Stimulated activated effector memory CD8-positive, alpha-beta T cell treated with anti-CD3 and anti-CD28 coated beads, Interleukin-12 subunit alpha, Interleukin-12 subunit beta, amount 100 ng/mL, for 72 hours (primary cell): Measurements from ENCODE around the gene PPP1R9A.
A peak's percentile ranks its signal among the peaks of the same experiment; 100 is the strongest.

Experiments used
- ATAC-seq: fragments of 150-1000 bp; cut with Tn5 transposase; 2 replicates; pipeline ENCODE4 v1.10.0; 2021
- DNase-seq, 2 donors: peaks; one replicate each; pipeline ENCODE4 v3.0.0; 2021 to 2022; ENCODE audit warnings: low spot score in 2 of 2
- H3K27ac Mint-ChIP-seq: one replicate; pipeline ENCODE4 v1.8.0; 2022; ENCODE audit warnings: mild to moderate bottlenecking, mixed read lengths
- H3K36me3 Mint-ChIP-seq: one replicate; pipeline ENCODE4 v1.8.0; 2022; ENCODE audit warnings: mild to moderate bottlenecking, mixed read lengths
- H3K4me1 Mint-ChIP-seq: one replicate; pipeline ENCODE4 v1.8.0; 2022; ENCODE audit warnings: mixed read lengths
- H3K4me3 Mint-ChIP-seq: one replicate; pipeline ENCODE4 v1.8.0; 2022; ENCODE audit warnings: mild to moderate bottlenecking, mixed read lengths
- H3K9me3 Mint-ChIP-seq: one replicate; pipeline ENCODE4 v1.8.0; 2022; ENCODE audit warnings: mixed read lengths

Gene PPP1R9A

GRCh38 chr7:94903971-94904370, 3.4 kb upstream of the PPP1R9A start:
- DNase-seq (no peak), ATAC-seq (no peak)
- no peaks in the 10 kb centered on the region for H3K36me3 Mint-ChIP-seq
- H3K9me3 Mint-ChIP-seq: no peaks in the 10 kb centered on the region
- H3K4me1 Mint-ChIP-seq: no peaks in the 10 kb centered on the region
- no peak overlapping the region for H3K4me3 Mint-ChIP-seq
- no peak overlapping the region for H3K27ac Mint-ChIP-seq

- Mint-ChIP-seq H3K9me3 (no peaks in the 10 kb centered on the region), H3K36me3 (no peaks in the 10 kb centered on the region), H3K27ac (no peak overlapping the region), H3K4me1 (no peaks in the 10 kb centered on the region), H3K4me3 (no peak overlapping the region)
- ATAC-seq (no peak), DNase-seq (no peak)
Measured at GRCh38 chr7:94904982-94905381, 2.4 kb upstream of the PPP1R9A start.

- Mint-ChIP-seq H3K27ac (no peak overlapping the region), H3K4me3 (no peak overlapping the region), H3K36me3 (no peaks in the 10 kb centered on the region), H3K4me1 (no peaks in the 10 kb centered on the region), H3K9me3 (no peaks in the 10 kb centered on the region)
- no peak for DNase-seq
- no peak for ATAC-seq
Measured at GRCh38 chr7:94906065-94906851, 1.1 kb upstream of the PPP1R9A start.

GRCh38 chr7:94907811-94908322, 473 bp downstream of the PPP1R9A start:
- H3K4me3 Mint-ChIP-seq: peak overlapping the region; percentile 18
- no peak overlapping the region for H3K27ac Mint-ChIP-seq
- DNase-seq (no peak), ATAC-seq (peak; percentile 36)
- H3K4me1 Mint-ChIP-seq: no peaks in the 10 kb centered on the region
- no peaks in the 10 kb centered on the region for H3K36me3 Mint-ChIP-seq
- no peaks in the 10 kb centered on the region for H3K9me3 Mint-ChIP-seq

- ATAC-seq (no peak), DNase-seq (no peak)
- Mint-ChIP-seq H3K27ac (no peak overlapping the region), H3K4me1 (no peaks in the 10 kb centered on the region), H3K36me3 (no peaks in the 10 kb centered on the region), H3K9me3 (no peaks in the 10 kb centered on the region), H3K4me3 (peak overlapping the region; percentile 18)
Measured at GRCh38 chr7:94908323-94909178, 1.2 kb downstream of the PPP1R9A start.

GRCh38 chr7:94909179-94909466, 1.7 kb downstream of the PPP1R9A start:
- Mint-ChIP-seq H3K27ac (no peak overlapping the region), H3K9me3 (no peaks in the 10 kb centered on the region), H3K4me1 (no peaks in the 10 kb centered on the region), H3K4me3 (no peak overlapping the region), H3K36me3 (no peaks in the 10 kb centered on the region)
- ATAC-seq: no peak
- DNase-seq: no peak

GRCh38 chr7:94912085-94912484, 4.7 kb downstream of the PPP1R9A start:
- H3K9me3 Mint-ChIP-seq: no peaks in the 10 kb centered on the region
- no peaks in the 10 kb centered on the region for H3K36me3 Mint-ChIP-seq
- H3K27ac Mint-ChIP-seq: no peak overlapping the region
- no peaks in the 10 kb centered on the region for H3K4me1 Mint-ChIP-seq
- DNase-seq: no peak
- ATAC-seq: no peak
- H3K4me3 Mint-ChIP-seq: no peak overlapping the region

GRCh38 chr7:94913391-94913790, 6.0 kb downstream of the PPP1R9A start:
- Mint-ChIP-seq H3K4me3 (no peak overlapping the region), H3K9me3 (no peaks in the 10 kb centered on the region), H3K4me1 (no peaks in the 10 kb centered on the region), H3K27ac (no peak overlapping the region), H3K36me3 (no peaks in the 10 kb centered on the region)
- DNase-seq: no peak
- no peak for ATAC-seq

- DNase-seq (no peak), ATAC-seq (no peak)
- H3K27ac Mint-ChIP-seq: no peak overlapping the region
- H3K4me3 Mint-ChIP-seq: no peak overlapping the region
- no peaks in the 10 kb centered on the region for H3K9me3 Mint-ChIP-seq
- H3K4me1 Mint-ChIP-seq: no peaks in the 10 kb centered on the region
- no peaks in the 10 kb centered on the region for H3K36me3 Mint-ChIP-seq
Measured at GRCh38 chr7:94921911-94922310, 14.5 kb downstream of the PPP1R9A start.

- H3K36me3 Mint-ChIP-seq: no peaks in the 10 kb centered on the region
- ATAC-seq (no peak), DNase-seq (no peak)
- H3K4me3 Mint-ChIP-seq: no peak overlapping the region
- H3K4me1 Mint-ChIP-seq: no peaks in the 10 kb centered on the region
- H3K27ac Mint-ChIP-seq: no peak overlapping the region
- H3K9me3 Mint-ChIP-seq: no peaks in the 10 kb centered on the region
Measured at GRCh38 chr7:94922457-94922856, 15.1 kb downstream of the PPP1R9A start.

GRCh38 chr7:94923412-94923811, 16.0 kb downstream of the PPP1R9A start:
- peaks cover 2% of the 10 kb centered on the region for H3K9me3 Mint-ChIP-seq
- no peak overlapping the region for H3K4me3 Mint-ChIP-seq
- no peak for DNase-seq
- H3K27ac Mint-ChIP-seq: no peak overlapping the region
- ATAC-seq: no peak
- H3K4me1 Mint-ChIP-seq: no peaks in the 10 kb centered on the region
- no peaks in the 10 kb centered on the region for H3K36me3 Mint-ChIP-seq

GRCh38 chr7:94928168-94928707, 20.8 kb downstream of the PPP1R9A start:
- no peak for DNase-seq
- H3K9me3 Mint-ChIP-seq: peaks cover 2% of the 10 kb centered on the region

GRCh38 chr7:94933256-94933990, 26.0 kb downstream of the PPP1R9A start:
- H3K36me3 Mint-ChIP-seq: no peaks in the 10 kb centered on the region
- DNase-seq (no peak), ATAC-seq (no peak)
- no peaks in the 10 kb centered on the region for H3K4me1 Mint-ChIP-seq
- no peak overlapping the region for H3K27ac Mint-ChIP-seq
- no peak overlapping the region for H3K4me3 Mint-ChIP-seq
- H3K9me3 Mint-ChIP-seq: no peaks in the 10 kb centered on the region

More at GRCh38 chr7:94928168-94928707, 20.8 kb downstream of the PPP1R9A start:
- H3K36me3 Mint-ChIP-seq: no peaks in the 10 kb centered on the region
- no peak overlapping the region for H3K4me3 Mint-ChIP-seq
- ATAC-seq: no peak
- no peaks in the 10 kb centered on the region for H3K4me1 Mint-ChIP-seq
- H3K27ac Mint-ChIP-seq: no peak overlapping the region

GRCh38 chr7:94939395-94939794, 32.0 kb downstream of the PPP1R9A start:
- H3K36me3 Mint-ChIP-seq: no peaks in the 10 kb centered on the region
- ATAC-seq (no peak), DNase-seq (no peak)
- no peak overlapping the region for H3K4me3 Mint-ChIP-seq
- no peaks in the 10 kb centered on the region for H3K4me1 Mint-ChIP-seq
- no peaks in the 10 kb centered on the region for H3K9me3 Mint-ChIP-seq
- H3K27ac Mint-ChIP-seq: no peak overlapping the region

GRCh38 chr7:94940241-94940640, 32.8 kb downstream of the PPP1R9A start:
- ATAC-seq (no peak), DNase-seq (no peak)
- H3K36me3 Mint-ChIP-seq: no peaks in the 10 kb centered on the region
- no peak overlapping the region for H3K4me3 Mint-ChIP-seq
- H3K9me3 Mint-ChIP-seq: no peaks in the 10 kb centered on the region
- no peak overlapping the region for H3K27ac Mint-ChIP-seq
- H3K4me1 Mint-ChIP-seq: no peaks in the 10 kb centered on the region
